Measurements from ENCODE around the gene RESF1.
"Not testable (repeated sequence)": the region's sequence is repeated elsewhere in the genome, so short reads cannot be mapped to it uniquely, and the experiment has no call there.

RESF1 gene

DNA sequence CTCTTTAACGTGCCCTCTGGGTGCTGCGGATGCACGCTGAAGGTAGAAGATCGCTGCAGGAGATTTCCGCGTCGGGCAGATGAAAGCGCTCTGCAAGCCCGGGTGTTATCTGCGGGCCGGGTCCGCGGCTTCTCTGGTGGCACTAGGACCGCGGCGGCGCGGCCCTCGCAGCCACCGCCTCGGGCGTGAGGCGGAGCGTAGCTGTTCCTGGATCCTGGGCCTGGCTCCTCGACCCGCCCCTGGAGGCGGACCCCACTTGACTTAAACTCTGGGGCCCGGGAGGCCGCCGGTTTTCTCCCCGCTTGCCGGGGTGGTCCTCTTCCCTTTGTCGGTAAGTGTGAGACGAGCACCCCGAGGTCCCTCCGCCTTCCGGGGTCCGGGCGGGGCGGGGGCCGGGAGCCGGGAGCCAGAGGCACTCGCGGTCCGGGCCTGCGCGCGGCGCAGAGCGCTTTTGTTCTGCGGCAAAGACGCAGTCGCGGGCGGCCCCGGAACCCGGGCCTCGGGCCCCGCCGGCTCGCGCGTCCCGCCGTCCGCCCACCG is at the start of gene RESF1:
Gene RESF1, plus strand, starts transcription at position 255 of the 540 bp plus-strand sequence. CDS start 21,541 bp downstream, outside the sequence.
- DNase-seq: peak; percentile 90

DNA sequence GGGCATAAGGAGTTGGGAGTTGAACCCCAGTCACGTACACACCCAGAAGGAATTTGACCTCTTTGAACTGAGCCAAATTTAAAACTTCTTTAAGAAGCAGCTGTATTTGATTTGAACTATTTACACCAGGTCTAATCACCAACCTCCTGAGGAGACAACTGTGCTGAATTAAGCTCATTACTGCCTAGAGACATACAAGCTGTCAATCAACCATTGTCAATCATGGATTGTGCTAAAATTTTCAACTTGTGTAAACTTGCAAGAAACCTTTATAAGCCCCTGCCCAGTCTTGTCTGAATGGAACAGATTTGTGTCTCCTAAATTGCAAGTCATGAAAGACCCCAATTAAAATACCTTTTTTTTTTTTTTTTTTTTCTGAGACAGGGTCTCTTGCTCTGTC is 44.3 kb upstream of the RESF1 start:
- no peak for DNase-seq

GRCh38 chr12:31915446-31915845 is 43.8 kb upstream of the RESF1 start:
- no peak for DNase-seq

GRCh38 chr12:31922341-31923062 is 36.7 kb upstream of the RESF1 start:
- DNase-seq: no peak

GRCh38 chr12:31923063-31923412 is 36.2 kb upstream of the RESF1 start:
- no peak for DNase-seq

GRCh38 chr12:31928246-31929026 is 30.8 kb upstream of the RESF1 start:
- no peak for DNase-seq

- DNase-seq: no peak
Observed at GRCh38 chr12:31929027-31929526, 30.1 kb upstream of the RESF1 start.

DNA sequence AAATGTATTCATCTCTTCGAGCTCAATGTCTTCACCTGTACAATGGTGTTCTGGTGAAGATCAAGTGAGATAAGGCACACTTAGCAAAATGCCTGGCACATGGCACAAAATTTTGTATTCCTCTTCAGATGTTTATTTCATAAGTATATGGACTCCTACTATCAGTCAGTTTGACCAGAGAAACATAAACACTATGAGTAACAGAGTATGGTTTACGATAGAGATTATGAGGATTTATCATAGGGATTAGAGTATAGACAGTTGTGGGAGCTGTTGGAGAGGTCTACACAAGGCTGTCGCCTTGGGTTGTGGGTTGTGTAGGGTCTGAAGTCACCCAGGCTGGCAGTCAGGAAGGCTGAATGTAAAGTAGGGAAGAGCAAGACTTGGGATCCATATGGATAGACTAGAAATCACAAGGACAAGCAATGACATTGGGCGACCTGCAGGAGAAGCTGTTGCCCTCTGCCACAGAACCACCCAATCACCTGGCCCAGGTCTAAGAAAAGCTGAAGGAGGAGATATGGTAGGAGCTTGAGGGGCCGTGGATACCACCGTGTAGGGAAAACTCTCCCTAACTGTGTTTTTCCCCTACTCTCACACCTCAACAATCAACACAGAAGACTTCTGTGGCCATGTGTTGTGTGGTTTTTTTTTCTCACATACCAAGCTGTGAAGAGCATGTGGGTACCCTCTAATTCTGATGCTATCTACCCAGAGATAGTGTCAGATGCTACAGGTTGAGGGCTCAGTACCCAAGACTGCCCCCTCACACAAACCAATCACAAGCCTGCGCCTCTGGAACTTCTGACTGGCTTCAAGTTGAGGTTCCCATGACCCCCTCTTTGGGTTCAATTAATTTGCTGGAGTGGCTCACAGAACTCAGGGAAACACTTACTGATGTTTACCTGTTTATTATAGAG is 27.2 kb upstream of the RESF1 start:
- no peak for DNase-seq

DNA sequence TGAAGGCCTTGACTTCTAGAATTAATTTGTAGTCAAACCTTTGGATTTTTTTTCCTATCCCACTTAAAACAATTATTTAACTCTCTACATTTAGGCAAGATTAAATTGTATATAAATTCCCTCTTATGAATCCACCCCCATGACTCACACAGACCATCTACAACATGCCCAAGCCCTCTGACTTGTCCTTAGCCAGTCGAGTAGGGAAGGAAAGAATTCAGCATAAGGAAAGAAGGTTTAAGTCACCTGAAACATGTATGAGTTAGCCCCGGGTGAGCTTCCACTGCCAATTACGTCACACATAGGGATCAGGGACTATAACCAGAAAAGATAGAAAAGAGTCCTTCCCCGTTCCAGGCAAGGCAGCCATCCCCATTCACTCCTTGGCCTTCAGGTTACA is 14.9 kb upstream of the RESF1 start:
- no peak for DNase-seq

DNA sequence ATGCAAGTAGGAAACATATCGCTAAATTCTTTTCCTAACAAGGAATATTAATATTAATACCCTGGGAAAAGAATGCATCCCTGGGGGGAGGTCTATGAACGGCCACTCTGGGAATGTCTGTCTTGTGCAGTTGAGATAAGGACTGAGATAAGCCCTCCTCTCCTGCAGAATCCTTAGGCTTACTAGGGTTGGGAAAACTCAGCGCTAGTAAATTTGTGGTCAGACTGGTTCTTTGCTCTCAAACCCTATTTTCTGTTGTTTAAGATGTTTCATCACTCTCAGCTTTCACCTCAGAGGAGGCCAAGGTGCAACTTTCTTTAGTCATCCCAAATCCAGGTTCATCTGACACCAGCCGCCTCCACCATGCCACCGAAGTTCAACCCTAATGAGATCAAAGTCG is 11.2 kb upstream of the RESF1 start:
- DNase-seq: no peak

DNA sequence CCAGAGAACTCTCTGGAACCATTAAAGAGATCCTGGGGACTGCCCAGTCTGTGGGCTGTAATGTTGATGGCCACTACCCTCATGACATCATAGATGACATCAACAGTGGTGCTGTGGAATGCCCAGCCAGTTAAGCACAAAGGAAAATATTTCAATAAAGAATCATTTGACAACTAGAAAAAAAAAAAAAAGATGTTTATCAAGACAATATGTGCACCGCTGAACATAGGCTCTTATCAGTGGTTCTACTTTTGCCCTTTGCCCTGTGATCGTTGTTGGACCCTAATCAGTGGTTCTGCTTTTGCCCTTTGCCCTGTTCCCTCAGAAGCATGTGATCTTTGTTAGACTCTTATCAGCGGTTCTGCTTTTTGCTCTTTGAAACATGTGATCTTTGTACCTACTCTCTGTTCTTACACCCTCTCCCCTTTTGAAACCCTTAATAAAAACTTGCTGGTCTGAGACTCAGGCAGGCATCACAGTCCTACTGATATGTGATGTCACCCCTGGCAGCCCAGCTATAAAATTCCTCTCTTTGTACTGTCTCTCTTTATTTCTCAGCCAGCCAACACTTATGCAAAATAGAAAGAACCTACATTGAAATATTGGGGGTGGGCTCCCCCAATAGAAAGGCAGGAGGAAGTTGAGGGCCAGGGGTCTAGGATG is 10.4 kb upstream of the RESF1 start:
- DNase-seq: not testable (repeated sequence)

DNA sequence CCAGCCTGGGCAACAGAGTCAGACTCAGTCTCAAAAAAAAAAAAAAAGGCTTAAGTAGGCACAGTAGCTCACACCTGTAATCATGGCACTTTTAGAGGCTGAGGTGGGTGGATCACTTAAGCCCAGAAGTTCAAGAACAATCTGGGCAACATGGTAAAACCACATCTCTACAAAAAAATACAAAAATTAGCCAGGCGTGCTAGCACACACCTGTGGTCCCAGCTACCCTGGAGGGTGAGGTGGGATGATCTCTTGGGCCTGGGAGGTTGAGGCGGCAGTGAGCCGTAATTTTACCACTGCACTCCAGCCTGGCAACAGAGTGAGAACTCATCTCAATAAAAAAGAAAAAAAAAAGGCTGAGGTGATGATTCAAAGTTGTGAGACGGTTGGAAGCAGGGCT is 9.1 kb upstream of the RESF1 start:
- no peak for DNase-seq

DNA sequence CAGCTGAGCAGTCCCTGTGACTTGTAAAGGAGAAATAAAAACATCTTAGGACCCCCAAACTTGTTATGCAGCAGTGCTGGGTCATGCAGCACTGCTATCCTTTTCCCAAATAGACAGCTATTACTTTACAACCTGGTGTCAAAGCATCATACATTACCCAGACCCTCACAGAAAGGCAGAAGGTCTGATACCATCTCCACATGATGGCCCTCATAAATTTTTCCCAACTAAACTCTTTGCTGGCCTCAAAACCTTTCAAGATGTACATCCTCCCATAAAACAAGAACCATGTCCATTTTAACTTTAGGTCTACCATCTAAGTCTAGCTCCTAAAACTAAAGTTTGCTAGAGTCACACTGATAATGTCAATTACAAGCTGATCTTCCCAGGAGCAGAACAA is 8.7 kb upstream of the RESF1 start:
- no peak for DNase-seq

GRCh38 chr12:31951008-31951407 is 8.2 kb upstream of the RESF1 start:
- DNase-seq: no peak

GRCh38 chr12:31951939-31952338 is 7.3 kb upstream of the RESF1 start:
- DNase-seq: no peak

GRCh38 chr12:31952418-31952817 is 6.8 kb upstream of the RESF1 start:
- DNase-seq: no peak

DNA sequence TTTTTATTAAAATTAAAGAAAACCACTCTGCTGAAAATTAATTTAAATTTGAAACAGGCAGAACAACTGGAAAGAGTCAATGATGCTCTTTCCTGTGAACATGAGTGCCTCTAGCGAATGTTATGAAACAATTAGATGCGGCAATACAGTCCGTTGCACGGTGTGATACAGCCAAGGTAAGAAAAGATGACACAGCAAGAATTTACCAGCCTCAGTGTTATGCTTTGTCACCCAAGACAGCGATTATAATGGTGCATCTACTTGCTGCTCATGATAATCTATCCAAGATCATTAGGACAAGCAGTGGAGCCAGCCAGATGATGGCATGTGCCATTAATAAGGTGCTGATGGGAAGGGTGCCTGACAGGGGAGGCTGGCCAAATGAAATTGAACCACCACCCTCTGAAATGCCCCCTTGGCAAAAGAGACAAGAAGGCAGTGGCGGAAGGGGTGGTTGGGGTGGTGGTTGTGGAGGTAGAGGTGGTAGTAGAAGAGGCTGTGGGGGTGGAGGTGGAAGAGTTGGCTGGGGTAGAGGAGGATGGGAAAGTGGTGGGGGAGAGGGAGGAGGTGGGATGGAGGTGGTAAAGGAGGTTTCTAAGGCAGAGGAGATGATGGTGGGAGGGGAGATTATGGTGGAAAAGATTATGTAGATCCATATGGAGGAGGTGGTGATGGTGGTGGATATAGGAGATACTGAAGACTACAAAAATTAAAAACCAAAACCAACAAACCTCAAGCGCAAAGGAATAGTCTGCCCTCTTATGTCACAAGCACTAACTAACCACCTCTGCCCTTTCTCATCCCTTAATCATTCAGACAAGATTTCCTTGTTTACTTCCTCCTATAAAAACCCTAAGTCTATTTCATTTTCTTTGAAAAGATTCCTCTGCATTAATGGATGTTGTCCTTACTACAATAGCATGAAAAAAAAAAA is 4.0 kb upstream of the RESF1 start:
- DNase-seq: no peak

- DNase-seq: no peak
Observed at GRCh38 chr12:31958569-31959160, 550 bp upstream of the RESF1 start.

DNA sequence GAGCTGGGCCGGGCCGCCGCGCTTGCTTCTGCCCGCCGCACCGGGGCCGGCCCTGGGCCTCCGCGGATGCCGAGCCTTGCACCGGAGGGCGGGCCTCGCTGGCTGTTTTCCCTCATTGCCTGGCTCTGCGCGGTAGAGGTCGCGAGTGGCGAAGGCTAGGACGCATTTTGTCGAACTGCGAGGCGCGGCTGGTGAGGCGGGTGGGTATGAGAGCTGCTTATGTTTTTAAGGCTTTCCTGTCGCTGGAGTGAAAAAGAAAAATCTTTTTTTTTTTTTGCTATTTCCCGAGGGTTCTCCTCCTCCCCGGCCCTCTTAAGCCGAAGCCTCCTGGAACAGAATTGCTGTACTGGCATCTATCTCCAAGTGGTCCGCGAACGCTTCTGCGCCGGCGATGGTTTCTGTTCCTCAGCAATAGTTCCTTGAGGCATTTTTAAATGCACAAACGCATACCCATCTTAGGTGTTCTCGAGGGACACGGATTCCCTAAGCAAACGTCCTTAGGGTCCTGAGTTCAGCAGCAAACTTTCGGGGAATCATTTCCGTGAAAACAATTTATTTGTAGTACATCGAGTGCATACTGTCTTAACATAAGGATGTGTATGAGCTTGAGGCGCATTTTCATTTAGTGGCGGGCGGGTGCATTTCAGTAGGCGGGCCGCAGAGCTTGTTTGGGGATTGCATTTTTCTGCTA is 631 bp downstream of the RESF1 start:
- peak; percentile 72 for DNase-seq

DNA sequence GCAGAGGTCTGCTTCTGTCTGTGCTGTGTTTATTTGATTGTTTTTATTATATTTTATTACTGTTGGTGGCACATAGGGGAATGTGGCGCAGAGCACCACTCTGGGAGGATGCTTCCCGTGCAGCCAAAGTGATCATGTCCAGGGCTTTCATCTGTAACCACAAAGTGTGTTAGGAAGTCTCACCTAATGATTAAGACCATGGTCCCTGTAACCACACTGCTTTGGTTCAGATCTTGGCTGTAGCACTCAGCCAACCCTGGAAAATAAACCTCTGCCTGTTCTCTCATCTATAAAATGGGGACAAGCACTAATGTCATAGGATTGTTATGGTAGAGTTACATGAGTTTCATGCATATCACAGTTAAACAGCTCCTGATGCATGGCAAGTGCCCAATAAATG is 1.9 kb downstream of the RESF1 start:
- DNase-seq: no peak

All from NCI-H1092 treated with DMSO at 0.1 percent for 48 hours (cell line).